SU-DHL-6 (cell line): Measurements from ENCODE around the gene SULT1A1.
"Not testable (repeated sequence)": the region's sequence is repeated elsewhere in the genome, so short reads cannot be mapped to it uniquely, and the experiment has no call there.

ENCODE experiments used
- H2AFZ ChIP-seq: fragments of 200-600 bp; sonication (generic); 2 replicates; pipeline ENCODE4 v1.6.1; 2014; ENCODE audit warnings: low read depth, mild to moderate bottlenecking, moderate library complexity, mixed read lengths, antibody characterized with exemption, low read length; ENCODE audit not compliant: severe bottlenecking
- H3F3A ChIP-seq: fragments of 200-600 bp; shearing (Covaris generic); 2 replicates; pipeline ENCODE4 v1.6.0; 2016; ENCODE audit warnings: antibody characterized with exemption, mild to moderate bottlenecking; ENCODE audit not compliant: insufficient read depth
- H3K27ac ChIP-seq: fragments of 200-600 bp; sonication (generic); 2 replicates; pipeline ENCODE4 v1.5.1; 2016; ENCODE audit warnings: low read depth, mild to moderate bottlenecking, low read length, moderate library complexity, mixed read lengths
- H3K27me3 ChIP-seq: fragments of 200-600 bp; sonication (generic), shearing (Covaris generic); 2 replicates; pipeline ENCODE4 v1.6.0; 2014; ENCODE audit warnings: mild to moderate bottlenecking, low read length
- H3K36me3 ChIP-seq: fragments of 200-600 bp; sonication (generic); 2 replicates; pipeline ENCODE4 v1.6.1; 2014; ENCODE audit warnings: mild to moderate bottlenecking, low read length, mixed read lengths
- H3K4me2 ChIP-seq: fragments of 300-600, 200-600 bp; shearing (Covaris generic), sonication (generic); 2 replicates; pipeline ENCODE4 v1.6.0; 2014; ENCODE audit warnings: low read length, low read depth, mild to moderate bottlenecking; ENCODE audit not compliant: poor library complexity, severe bottlenecking
- H3K4me3 ChIP-seq: fragments of 200-600 bp; sonication (generic); 2 replicates; pipeline ENCODE4 v1.5.1; 2014; ENCODE audit warnings: antibody characterized with exemption, low read length, mild to moderate bottlenecking, mixed read lengths; ENCODE audit not compliant: insufficient read depth, poor library complexity, severe bottlenecking
- H3K79me2 ChIP-seq: fragments of 200-600 bp; sonication (generic); 2 replicates; pipeline ENCODE4 v1.6.1; 2014; ENCODE audit warnings: mild to moderate bottlenecking, low read length, moderate library complexity; ENCODE audit not compliant: insufficient read depth
- H3K9ac ChIP-seq: fragments of 200-600 bp; sonication (generic); 2 replicates; pipeline ENCODE4 v1.7.0; 2014; ENCODE audit warnings: mild to moderate bottlenecking, low read length
- H3K9me2 ChIP-seq: fragments of 200-600 bp; sonication (generic); replicated peaks from 2 replicates; pipeline ENCODE4 v1.6.1; 2014; ENCODE audit warnings: low read length; ENCODE audit not compliant: insufficient read depth
- H3K9me3 ChIP-seq: fragments of 200-600 bp; sonication (generic); 2 replicates; pipeline ENCODE4 v1.6.1; 2014; ENCODE audit warnings: low read length, mixed read lengths; ENCODE audit not compliant: insufficient read depth
- H4K20me1 ChIP-seq: fragments of 200-600 bp; sonication (generic); 2 replicates; pipeline ENCODE4 v1.6.1; 2014; ENCODE audit warnings: low read depth, mild to moderate bottlenecking, antibody characterized with exemption, low read length, moderate library complexity, mixed read lengths
- EZH2phosphoT487 ChIP-seq: fragments of 200-600 bp; sonication (generic), shearing (Covaris generic); conservative IDR thresholded peaks from 2 replicates; pipeline ENCODE4 v1.6.1; 2018; ENCODE audit warnings: mild to moderate bottlenecking, antibody characterized with exemption, low read length, moderate library complexity, mixed read lengths
- TF ChIP-seq, protein P1 (sequence below): fragments of 200-600 bp; sonication (generic); IDR thresholded peaks from one replicate; pipeline ENCODE4 v1.5.1; 2017; ENCODE audit warnings: antibody characterized with exemption, mild to moderate bottlenecking, low read length, moderate library complexity; ENCODE audit not compliant: insufficient read depth, poor library complexity, severe bottlenecking

SULT1A1 gene

GRCh38 chr16:28612359-28613280 lies 2.8 kb upstream of the SULT1A1 start:
- H3K27me3 ChIP-seq, H3F3A ChIP-seq, H3K9me2 ChIP-seq, H2AFZ ChIP-seq, H3K9ac ChIP-seq, H3K4me3 ChIP-seq, H3K4me2 ChIP-seq, H4K20me1 ChIP-seq, H3K27ac ChIP-seq, H3K9me3 ChIP-seq, H3K79me2 ChIP-seq, H3K36me3 ChIP-seq: not testable (repeated sequence)

GRCh38 chr16:28610595-28611191 lies 849 bp upstream of the SULT1A1 start:
- Histone ChIP-seq H3K9ac (no peak overlapping the region), H3K27ac (no peak overlapping the region), H3K4me3 (no peak overlapping the region), H3K79me2 (no peaks in the 10 kb centered on the region), H3K27me3 (no peaks in the 10 kb centered on the region), H3K4me2 (no peak overlapping the region), H3F3A (no peaks in the 10 kb centered on the region), H3K9me2 (no peaks in the 10 kb centered on the region), H3K36me3 (no peaks in the 10 kb centered on the region), H4K20me1 (no peaks in the 10 kb centered on the region), H2AFZ (no peak overlapping the region), H3K9me3 (no peaks in the 10 kb centered on the region)
- TF ChIP-seq EZH2phosphoT487 = no peak
- TF ChIP-seq, protein P1, sequence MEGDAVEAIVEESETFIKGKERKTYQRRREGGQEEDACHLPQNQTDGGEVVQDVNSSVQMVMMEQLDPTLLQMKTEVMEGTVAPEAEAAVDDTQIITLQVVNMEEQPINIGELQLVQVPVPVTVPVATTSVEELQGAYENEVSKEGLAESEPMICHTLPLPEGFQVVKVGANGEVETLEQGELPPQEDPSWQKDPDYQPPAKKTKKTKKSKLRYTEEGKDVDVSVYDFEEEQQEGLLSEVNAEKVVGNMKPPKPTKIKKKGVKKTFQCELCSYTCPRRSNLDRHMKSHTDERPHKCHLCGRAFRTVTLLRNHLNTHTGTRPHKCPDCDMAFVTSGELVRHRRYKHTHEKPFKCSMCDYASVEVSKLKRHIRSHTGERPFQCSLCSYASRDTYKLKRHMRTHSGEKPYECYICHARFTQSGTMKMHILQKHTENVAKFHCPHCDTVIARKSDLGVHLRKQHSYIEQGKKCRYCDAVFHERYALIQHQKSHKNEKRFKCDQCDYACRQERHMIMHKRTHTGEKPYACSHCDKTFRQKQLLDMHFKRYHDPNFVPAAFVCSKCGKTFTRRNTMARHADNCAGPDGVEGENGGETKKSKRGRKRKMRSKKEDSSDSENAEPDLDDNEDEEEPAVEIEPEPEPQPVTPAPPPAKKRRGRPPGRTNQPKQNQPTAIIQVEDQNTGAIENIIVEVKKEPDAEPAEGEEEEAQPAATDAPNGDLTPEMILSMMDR = no peak

- not testable (repeated sequence) for H3K79me2 ChIP-seq, H3K9me3 ChIP-seq, H3K4me2 ChIP-seq
These were observed 812 bp downstream of the SULT1A1 start for GRCh38 chr16:28608867-28609596.

GRCh38 chr16:28608496-28608808 lies 1.4 kb downstream of the SULT1A1 start:
- not testable (repeated sequence) for H3K27ac ChIP-seq, H3K36me3 ChIP-seq, H3K79me2 ChIP-seq, H3F3A ChIP-seq, H3K9me2 ChIP-seq, H3K4me3 ChIP-seq, H3K4me2 ChIP-seq, H4K20me1 ChIP-seq, H3K9ac ChIP-seq, H3K27me3 ChIP-seq, H2AFZ ChIP-seq, H3K9me3 ChIP-seq

More at GRCh38 chr16:28608867-28609596, 812 bp downstream of the SULT1A1 start:
- H3K27me3 ChIP-seq, H3K9me2 ChIP-seq, H3K9ac ChIP-seq, H3K27ac ChIP-seq, H3K36me3 ChIP-seq, H2AFZ ChIP-seq, H3K4me3 ChIP-seq, H4K20me1 ChIP-seq, H3F3A ChIP-seq: not testable (repeated sequence)

DNA sequence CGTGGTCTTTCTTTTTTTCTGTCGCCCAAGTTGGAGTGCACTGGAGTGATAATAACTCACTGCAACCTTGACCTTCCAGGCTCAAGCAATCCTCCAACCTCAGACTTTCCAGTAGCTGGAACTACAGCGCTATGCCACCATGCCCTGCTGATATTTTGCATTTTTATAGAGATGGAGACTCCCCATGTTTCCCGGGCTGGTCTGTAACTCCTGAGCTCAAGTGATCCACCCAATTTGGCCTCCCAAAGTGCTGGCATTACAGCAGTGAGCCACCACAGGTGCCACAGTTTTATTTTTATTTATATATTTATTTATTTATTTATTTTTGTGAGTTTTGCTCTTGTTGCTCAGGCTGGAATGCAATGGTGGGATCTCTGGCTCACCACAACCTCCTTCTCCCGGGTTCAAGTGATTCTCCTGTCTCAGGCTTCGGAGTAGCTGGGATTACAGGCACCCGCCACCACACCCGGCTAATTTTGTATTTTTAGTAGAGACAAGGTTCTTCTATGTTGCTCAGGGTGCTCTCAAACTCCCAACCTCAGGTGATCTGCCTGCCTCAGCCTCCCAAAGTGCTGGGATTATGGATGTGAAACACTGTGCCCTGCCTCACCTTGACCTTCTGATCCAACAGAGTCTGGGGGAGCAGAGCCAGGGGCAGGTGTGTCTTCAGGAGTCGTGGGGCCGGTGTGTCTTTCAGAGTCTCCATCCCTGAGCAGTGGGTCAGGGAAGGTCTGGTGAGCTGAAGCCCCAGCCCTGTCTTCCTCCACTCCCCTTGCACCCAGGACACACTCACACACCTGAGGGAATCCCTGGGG lies 2.0 kb downstream of the SULT1A1 start:
- H3K4me3 ChIP-seq, H3K9me3 ChIP-seq, H3K27ac ChIP-seq, H3K36me3 ChIP-seq, H3K27me3 ChIP-seq, H3K4me2 ChIP-seq, H3F3A ChIP-seq, H3K9ac ChIP-seq, H3K79me2 ChIP-seq, H3K9me2 ChIP-seq, H2AFZ ChIP-seq, H4K20me1 ChIP-seq: not testable (repeated sequence)
